ENCODE data around the gene RERE.

RERE gene

GRCh38 chr1:8565802-8566201 lies 251.6 kb downstream of the RERE start:
- DNase-seq (ENCODE audit: low read depth, low spot score): no peak
- CTCF ChIA-PET: interaction anchor here (1.5 to 14.8 kb wide), 5 partner anchors 21 to 283 kb away, joined by 3 to 233 read pairs (median 60); no protein-coding TSS in a partner anchor
- POLR2A ChIA-PET: no interaction called here
- TF ChIP-seq, protein P1, sequence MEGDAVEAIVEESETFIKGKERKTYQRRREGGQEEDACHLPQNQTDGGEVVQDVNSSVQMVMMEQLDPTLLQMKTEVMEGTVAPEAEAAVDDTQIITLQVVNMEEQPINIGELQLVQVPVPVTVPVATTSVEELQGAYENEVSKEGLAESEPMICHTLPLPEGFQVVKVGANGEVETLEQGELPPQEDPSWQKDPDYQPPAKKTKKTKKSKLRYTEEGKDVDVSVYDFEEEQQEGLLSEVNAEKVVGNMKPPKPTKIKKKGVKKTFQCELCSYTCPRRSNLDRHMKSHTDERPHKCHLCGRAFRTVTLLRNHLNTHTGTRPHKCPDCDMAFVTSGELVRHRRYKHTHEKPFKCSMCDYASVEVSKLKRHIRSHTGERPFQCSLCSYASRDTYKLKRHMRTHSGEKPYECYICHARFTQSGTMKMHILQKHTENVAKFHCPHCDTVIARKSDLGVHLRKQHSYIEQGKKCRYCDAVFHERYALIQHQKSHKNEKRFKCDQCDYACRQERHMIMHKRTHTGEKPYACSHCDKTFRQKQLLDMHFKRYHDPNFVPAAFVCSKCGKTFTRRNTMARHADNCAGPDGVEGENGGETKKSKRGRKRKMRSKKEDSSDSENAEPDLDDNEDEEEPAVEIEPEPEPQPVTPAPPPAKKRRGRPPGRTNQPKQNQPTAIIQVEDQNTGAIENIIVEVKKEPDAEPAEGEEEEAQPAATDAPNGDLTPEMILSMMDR (IDR thresholded peaks at IDR 0.05; ENCODE audit: insufficient read depth, low read length, missing control alignments): no peak
- no peak overlapping the region for H3K4me3 ChIP-seq (ENCODE audit: low read depth, low read length)

GRCh38 chr1:8563944-8564537 lies 253.4 kb downstream of the RERE start:
- POLR2A ChIA-PET: no interaction called here
- no peak for DNase-seq (ENCODE audit: low read depth, low spot score)
- no peak overlapping the region for H3K4me3 ChIP-seq (ENCODE audit: low read depth, low read length)
- TF ChIP-seq, protein P1 (IDR thresholded peaks at IDR 0.05; ENCODE audit: insufficient read depth, low read length, missing control alignments): no peak
- CTCF ChIA-PET: interaction anchor here (1.3 to 14.8 kb wide), 6 partner anchors 9 to 285 kb away, joined by 3 to 233 read pairs (median 32); no protein-coding TSS in a partner anchor

DNA sequence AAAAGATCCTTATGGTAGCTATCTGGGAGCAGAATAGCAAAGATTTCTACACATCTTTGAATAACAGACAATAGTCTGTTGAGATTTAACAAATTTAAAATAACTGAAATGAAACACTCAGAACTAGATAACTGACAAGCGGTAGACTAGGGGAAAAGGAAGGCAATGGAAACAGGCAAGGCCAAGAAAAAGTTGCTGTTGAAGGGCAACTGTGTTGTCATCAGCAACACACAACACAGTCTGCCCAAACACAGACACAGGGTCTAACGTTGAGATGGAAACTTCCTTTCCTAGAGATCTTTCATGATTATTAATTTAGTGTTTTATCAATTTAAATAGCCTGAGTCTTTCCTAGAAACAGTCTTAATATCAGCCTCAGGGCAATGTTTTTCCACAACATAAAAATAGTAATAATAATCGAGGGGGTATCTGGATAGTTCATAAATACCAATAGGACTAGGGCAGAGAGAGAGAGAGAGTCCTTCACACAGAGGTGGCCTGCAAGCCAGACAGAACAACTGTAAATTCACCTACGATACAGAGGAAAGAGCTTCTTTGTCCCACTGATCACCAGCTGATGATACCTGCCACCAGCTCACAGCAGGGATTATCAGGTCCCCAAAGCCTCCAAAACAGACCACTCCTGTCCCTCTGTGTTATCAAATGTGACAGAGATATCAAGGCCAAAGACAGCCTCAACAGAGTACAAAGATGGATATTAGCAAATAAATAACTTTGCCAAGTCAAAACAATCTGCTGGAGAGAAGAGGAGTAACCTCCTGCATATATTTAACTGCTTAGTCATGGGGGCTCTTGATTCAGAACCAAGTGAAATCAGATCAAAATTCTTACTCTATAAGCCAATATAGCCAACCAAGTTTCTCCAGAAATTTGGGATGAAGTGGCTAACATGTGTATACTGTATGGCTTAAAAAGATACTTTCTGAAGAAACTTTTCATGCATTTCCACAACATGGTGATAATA lies 254.3 kb downstream of the RERE start:
- no peak for DNase-seq (ENCODE audit: low read depth, low spot score)
- no peak overlapping the region for H3K4me3 ChIP-seq (ENCODE audit: low read depth, low read length)
- CTCF ChIA-PET: interaction anchor here (1.0 to 14.8 kb wide), 14 partner anchors 7 to 285 kb away, joined by 3 to 233 read pairs (median 16); no protein-coding TSS in a partner anchor
- TF ChIP-seq, protein P1 (IDR thresholded peaks at IDR 0.05; ENCODE audit: insufficient read depth, low read length, missing control alignments): no peak
- POLR2A ChIA-PET: interaction anchor here (1.2 kb wide), 1 partner anchor 140 kb away, joined by 3 read pairs; no protein-coding TSS in a partner anchor

DNA sequence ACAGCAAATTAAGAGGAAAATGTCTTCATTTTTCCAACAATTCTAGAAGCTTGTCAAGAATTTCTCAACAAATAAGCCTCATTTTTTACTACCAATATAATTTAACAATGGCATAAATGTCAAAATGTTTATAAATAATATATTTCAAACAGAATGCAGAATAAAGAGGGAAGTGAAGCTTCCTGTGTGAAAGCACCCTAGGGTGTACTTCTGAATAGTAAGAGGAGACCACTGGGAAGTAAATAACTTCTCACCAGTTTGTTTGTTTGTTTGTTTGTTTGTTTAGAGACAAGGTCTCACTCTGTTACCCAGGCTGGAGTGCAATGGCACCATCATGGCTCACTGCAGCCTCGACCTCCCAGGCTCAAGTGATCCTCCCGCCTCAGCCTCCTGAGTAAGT lies 255.2 kb downstream of the RERE start:
- no peak overlapping the region for H3K4me3 ChIP-seq (ENCODE audit: low read depth, low read length)
- TF ChIP-seq, protein P1 (IDR thresholded peaks at IDR 0.05; ENCODE audit: insufficient read depth, low read length, missing control alignments): no peak
- POLR2A ChIA-PET: interaction anchor here (1.2 kb wide), 1 partner anchor 141 kb away, joined by 3 read pairs; no protein-coding TSS in a partner anchor
- no peak for DNase-seq (ENCODE audit: low read depth, low spot score)
- CTCF ChIA-PET: interaction anchor here (0.6 to 14.8 kb wide), 35 partner anchors 8 to 291 kb away, joined by 3 to 233 read pairs (median 5); no protein-coding TSS in a partner anchor

DNA sequence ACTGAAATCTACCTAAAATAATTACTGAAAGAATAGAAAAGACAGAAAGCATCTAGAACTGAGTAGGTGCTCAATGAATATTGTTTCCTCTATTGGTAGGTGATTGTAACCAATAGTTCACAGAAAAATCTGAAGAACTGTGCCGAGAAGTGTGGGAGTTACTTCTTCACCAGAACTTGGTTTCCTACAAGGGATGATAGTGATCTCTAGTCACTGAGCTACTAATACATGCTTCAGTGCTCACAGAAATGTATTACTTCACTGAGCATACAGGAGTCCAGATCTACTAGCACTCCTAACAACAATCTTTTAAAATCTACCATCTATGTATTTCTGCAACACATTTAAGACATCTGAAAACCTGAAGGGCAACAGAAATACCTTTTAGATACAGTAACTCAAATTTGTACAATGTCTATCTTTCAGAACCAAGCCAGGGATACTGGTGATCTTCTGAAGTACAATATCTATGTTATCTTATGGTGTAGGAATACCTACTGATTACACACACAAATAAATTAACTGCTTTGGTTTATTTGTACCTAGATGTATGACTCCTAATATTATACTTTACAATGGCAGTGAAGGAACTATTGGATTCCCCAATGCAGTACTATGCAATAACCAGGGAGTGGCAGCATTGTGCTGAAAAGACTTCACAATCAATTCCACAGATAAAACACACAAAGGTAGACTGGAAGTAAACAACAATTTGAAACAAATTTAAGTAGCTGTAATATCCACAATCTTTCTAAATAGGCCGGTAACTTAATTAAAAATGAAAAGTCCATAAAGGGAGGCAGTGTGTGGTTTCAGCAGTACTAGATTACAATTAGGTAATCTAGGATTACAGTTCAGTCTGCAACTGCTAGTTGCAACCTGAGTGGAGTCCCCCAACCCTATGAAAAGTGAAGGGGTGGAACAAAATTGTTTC lies 256.6 kb downstream of the RERE start:
- no peak for DNase-seq (ENCODE audit: low read depth, low spot score)
- no peak overlapping the region for H3K4me3 ChIP-seq (ENCODE audit: low read depth, low read length)
- ChIA-PET POLR2A (no interaction called here), CTCF (interaction anchor here (0.8 to 14.8 kb wide), 48 partner anchors 8 to 299 kb away, joined by 3 to 233 read pairs (median 5); no protein-coding TSS in a partner anchor)
- TF ChIP-seq, protein P1 (IDR thresholded peaks at IDR 0.05; ENCODE audit: insufficient read depth, low read length, missing control alignments): peak; percentile 71

Data from AG04449 (cell line).